Measurements from ENCODE around the gene EBF3. TPM values are rescaled to one million over a fixed set of nuclear protein-coding genes. Genes with fewer than 3 reads are reported as not detected.

EBF3 gene
- total RNA-seq, 4 donors from 2014 or later = 29.1 to 50.9 (median 43.9) TPM

DNA sequence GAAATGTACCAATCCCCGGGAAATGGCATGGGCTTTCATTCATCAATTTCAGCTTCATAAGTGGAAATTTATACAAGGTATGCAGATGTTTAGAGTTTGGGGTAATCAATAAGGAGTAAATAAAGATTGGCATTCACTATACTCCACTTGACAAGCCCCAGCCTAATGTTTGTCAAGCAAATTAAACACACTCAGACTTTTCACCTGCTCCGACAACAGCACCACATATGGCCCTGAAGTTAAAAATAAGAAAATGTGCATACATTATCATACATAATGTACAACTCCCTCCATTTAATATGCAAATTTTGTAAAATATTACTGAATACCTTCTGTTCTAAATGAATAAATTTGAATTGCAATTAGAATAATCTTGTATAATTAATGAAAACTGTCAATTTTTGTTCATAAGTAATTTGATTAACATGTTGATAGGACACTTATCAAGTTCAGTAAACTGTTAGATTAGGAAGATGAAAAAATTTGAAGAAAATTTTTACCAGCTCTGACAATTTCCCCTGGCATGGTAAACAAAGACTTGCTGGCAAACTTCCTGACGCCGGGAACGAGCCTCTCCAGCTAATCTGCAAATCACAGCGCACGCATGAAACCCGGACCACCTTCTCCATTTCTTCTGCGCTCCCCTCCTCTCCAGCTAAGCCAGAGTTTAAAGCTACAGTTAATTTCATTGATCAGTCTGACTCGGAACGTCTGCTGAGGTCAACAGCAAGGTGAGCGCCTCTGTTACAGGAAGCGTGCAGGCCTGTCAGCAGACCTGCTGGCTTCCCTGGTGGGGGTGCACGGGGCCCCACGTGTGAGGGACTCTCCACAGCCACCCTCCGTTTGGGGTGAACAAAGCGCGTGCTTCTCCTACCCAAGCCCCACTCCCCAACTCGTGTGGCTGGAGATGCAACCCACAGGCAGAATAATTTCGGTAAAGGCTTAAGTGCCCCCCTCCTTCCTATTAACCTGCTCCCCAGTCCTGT lies 70.7 kb downstream of the EBF3 start:
- TF ChIP-seq, protein P1, sequence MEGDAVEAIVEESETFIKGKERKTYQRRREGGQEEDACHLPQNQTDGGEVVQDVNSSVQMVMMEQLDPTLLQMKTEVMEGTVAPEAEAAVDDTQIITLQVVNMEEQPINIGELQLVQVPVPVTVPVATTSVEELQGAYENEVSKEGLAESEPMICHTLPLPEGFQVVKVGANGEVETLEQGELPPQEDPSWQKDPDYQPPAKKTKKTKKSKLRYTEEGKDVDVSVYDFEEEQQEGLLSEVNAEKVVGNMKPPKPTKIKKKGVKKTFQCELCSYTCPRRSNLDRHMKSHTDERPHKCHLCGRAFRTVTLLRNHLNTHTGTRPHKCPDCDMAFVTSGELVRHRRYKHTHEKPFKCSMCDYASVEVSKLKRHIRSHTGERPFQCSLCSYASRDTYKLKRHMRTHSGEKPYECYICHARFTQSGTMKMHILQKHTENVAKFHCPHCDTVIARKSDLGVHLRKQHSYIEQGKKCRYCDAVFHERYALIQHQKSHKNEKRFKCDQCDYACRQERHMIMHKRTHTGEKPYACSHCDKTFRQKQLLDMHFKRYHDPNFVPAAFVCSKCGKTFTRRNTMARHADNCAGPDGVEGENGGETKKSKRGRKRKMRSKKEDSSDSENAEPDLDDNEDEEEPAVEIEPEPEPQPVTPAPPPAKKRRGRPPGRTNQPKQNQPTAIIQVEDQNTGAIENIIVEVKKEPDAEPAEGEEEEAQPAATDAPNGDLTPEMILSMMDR (IDR thresholded peaks at IDR 0.05; ENCODE audit: low read depth) = no peak

DNA sequence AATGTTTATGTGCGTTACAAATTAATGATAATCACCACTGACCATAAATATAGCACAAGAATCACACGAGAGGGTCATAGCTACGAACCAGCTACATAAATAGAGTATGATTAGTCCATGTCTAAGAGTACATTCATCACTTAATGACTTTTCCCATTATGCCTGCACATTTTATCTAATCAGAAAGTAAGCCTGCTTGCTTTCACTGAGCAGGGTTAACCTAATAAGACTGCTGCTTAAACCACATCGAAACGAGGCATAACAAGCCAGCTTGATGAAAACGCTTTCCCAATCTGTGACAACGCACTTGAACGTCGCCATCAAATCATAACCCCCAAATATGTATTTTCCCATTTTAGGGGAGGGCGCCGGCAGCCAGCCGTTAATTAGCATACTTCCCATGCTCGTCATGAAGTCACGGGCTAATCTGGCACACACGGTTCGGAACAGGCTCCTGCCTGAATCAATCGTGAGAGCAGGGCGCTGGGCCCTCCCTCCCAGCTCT lies 71.5 kb downstream of the EBF3 start:
- TF ChIP-seq, protein P1 (IDR thresholded peaks at IDR 0.05; ENCODE audit: low read depth) = no peak

DNA sequence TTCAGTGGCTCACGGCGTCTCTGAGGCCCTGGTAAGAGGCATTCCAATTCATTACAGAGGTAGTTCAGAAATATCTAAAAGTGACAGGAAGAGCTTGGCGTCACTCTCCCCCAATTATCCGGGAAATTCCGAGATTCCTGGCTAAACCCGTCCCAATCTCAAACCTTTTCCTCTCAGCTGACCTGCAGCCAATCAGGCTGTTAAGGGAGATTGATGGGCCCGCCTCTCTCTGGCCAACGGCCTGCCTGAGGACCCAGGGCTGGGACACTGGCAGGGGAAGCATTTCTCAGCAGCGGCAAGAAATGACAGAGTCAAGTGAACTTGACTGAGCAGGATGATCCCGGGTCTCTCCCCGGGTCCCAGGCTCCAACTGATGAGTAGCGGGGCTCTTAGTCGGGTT lies 72.3 kb downstream of the EBF3 start:
- TF ChIP-seq, protein P1 (IDR thresholded peaks at IDR 0.05; ENCODE audit: low read depth) = no peak

DNA sequence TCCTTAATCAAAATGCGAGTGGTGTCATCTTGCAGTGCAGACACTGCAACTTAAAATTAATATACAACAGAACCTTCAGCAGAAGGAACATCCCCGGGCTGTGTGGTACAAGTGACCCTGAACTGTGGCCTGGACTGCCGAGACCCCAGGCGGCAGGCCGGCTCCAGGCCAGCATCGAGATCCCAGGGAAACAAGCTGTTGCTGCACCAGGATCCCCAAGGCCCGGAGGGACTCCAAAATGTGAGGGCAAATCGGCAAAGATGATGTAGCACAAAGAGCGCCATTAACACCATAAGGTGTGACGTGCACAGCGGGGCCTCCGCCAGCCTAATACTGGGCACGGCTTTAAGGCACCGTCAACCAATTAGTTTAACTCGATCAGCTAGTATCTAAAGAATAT lies 73.9 kb downstream of the EBF3 start:
- TF ChIP-seq, protein P1 (IDR thresholded peaks at IDR 0.05; ENCODE audit: low read depth) = no peak

DNA sequence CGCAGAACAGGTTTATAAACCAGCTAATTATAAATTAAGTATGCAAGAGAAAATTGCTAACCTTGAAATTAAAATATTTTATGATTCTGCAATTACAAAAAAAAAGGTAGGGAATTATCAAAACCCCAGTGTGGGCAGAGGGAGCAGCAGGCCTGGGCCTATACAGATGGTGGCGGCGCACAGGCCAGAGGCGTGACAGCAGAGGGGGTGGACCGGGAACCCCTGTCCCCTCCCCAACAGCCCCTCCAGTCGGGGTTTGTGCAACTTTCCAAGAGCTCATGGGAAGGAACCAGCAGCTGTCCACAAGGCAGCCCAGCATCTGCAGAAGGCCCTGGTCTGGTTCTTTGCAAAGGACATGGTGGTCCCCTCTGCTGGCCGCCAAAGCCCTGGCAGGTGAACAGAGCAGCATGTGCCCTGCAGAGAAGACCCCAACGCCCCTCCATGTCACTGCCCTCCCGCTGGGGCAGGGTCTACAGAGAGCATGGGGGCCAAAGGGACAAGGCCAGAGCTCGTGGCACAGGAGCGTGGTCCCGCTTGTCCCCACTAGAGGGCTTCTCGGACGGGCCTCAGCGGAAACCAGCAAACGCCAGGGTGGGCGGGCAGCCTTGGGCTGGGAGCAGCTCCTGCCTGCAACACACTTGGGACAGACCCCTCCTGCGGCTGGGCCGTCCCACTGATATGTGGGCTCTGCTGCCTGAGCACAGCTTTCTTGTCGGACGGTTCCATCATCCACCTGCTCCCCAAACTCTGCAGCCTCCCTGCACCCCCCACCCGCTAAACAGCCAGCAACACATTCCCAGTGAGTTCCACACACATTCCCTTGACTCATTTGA lies 75.1 kb downstream of the EBF3 start:
- TF ChIP-seq, protein P1 (IDR thresholded peaks at IDR 0.05; ENCODE audit: low read depth) = no peak

DNA sequence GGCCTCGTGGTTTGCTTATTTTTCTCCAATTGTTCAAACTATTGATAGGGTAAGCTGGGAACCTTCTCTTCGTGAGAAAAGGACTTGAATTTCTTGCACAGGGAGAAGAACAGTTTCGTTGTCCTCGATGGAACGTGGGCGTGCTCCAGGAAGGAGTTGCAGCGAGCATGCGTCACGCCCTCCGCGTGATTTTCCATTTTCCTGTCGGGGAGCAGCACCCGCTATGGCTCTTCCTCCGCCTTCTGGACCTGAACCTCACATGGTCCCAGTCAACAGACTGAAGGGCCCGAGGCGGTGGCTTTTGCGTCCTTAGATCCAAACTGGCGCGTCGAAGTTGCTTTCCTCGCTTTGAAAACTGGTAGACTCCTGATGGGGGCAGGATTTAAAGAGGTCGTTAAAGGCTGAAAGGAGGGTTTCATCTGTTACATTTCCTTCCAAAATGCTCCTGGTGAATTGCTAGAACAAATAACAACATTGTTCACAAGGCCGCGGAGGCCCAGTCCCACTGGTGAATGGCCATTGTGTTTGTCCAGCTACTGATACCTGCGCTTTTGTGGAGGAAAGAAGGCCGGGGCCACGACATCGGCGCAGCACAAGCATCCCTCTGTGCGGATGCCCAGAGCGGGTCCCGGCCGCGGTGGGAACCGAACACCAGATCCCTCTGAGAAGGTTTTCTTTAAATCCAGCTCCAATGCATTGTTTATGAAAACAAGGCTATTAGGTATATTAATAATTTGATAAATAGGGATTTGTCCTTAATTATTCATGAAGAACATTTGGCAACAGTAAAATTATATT lies 75.9 kb downstream of the EBF3 start:
- TF ChIP-seq, protein P1 (IDR thresholded peaks at IDR 0.05; ENCODE audit: low read depth) = no peak
